Heart right ventricle (tissue), 16 donors: ENCODE measurements around the gene DEFB113. TPM values are rescaled to one million over a fixed set of nuclear protein-coding genes. Genes with fewer than 3 reads are reported as not detected.
A peak's percentile ranks its signal among the peaks of the same experiment; 100 is the strongest.

ENCODE experiments used
- ATAC-seq, 8 donors: fragments of 200-7000 bp; cut with Tn5 transposase; one replicate each; pipeline ENCODE4 v1.9.1; 2020; ENCODE audit warnings: mild to moderate bottlenecking in 8 of 8, moderate library complexity in 8 of 8, moderate number of reproducible peaks in 1 of 8
- DNase-seq, 2 donors: peaks; one replicate each; pipeline ENCODE4 v3.0.0-alpha.2; 2020
- H3K27ac ChIP-seq, 10 donors: fragments of 200-600 bp; sonication (generic) in 2 of 10; one replicate each; pipeline versions ENCODE4 v1.5.0 to v1.8.0; 2020 to 2022; ENCODE audit warnings: mild to moderate bottlenecking in 3 of 10
- H3K27me3 ChIP-seq, 7 donors: fragments of 200-600 bp; one replicate each; pipeline ENCODE4 v1.8.0; 2021 to 2022; ENCODE audit warnings: mild to moderate bottlenecking in 2 of 7
- H3K36me3 ChIP-seq, 9 donors: fragments of 200-600 bp; sonication (generic) in 1 of 9; one replicate each; pipeline versions ENCODE4 v1.5.0 to v1.8.0; 2020 to 2022; ENCODE audit warnings: mild to moderate bottlenecking in 2 of 9
- H3K4me1 ChIP-seq, 9 donors: fragments of 200-600 bp; sonication (generic) in 1 of 9; one replicate each; pipeline versions ENCODE4 v1.5.0 to v1.8.0; 2020 to 2022; ENCODE audit warnings: mild to moderate bottlenecking in 4 of 9
- H3K4me3 ChIP-seq, 10 donors: fragments of 200-600 bp; sonication (generic) in 2 of 10; one replicate each; pipeline versions ENCODE4 v1.5.0 to v1.8.0; 2020 to 2022; ENCODE audit warnings: mild to moderate bottlenecking in 7 of 10, moderate library complexity in 2 of 10
- H3K9me3 ChIP-seq, 11 donors: fragments of 200-600 bp in 10 of 11; sonication (generic) in 2 of 11; one replicate each; pipeline versions ENCODE4 v1.5.0 to v1.8.0; 2013 to 2022; ENCODE audit warnings: mild to moderate bottlenecking in 2 of 11, control low read depth in 1 of 11, moderate library complexity in 1 of 11
- CTCF ChIP-seq, 9 donors: fragments of 200-600 bp; sonication (generic) in 2 of 9; IDR thresholded peaks; one replicate each; pipeline versions ENCODE4 v1.5.0 to v1.8.0; 2021 to 2022; ENCODE audit warnings: antibody characterized with exemption in 9 of 9, mild to moderate bottlenecking in 5 of 9, moderate library complexity in 1 of 9
- WGBS, 2 donors: extraction: QIAGEN DNeasy Blood & Tissue Kit; methylation state at CpG; one replicate each; pipeline ENCODE4 v1.1.7; 2013; ENCODE audit warnings: inconsistent platforms in 1 of 2; 5-methylcytosine and 5-hydroxymethylcytosine counted together
- intact Hi-C, 10 donors: fragments of 100-400 bp; cut with DNase I; formaldehyde crosslinking; loops; one replicate each; pipeline versions ENCODE4 v1.11.1 to v1.14.2; 2022
- polyA plus RNA-seq, 2 donors: library from polyadenylated mRNA; stranded (reverse); fragments of 200-250 nt; gene quantifications; one replicate each; pipeline ENCODE4 v1.2.3, GENCODE V29; 2013
- total RNA-seq, 10 donors: library from RNA; stranded (reverse); fragmentation: NEBNext Ultra II Directional in 3 of 10; extraction: Animal tissue kit (Norgen Biotek cat#: 25700) in 3 of 10; gene quantifications; one replicate each; pipeline versions ENCODE4 v1.2.1 to v1.2.4, GENCODE V29; 2021 to 2023
- donor health status: Arrhythmogenic right ventricular cardiomyopathy.
- donor health status: ischemic (EF 13 %, LVEDD 7.1; RV severe dilation, severe dysfunction).
- donor health status: healthy with polysubstance abuse.
- donor health status: DM: no; HTN: yes; CAD: no.
- donor health status: DM: no; HTN: no; CAD: no.
- donor health status: ischemic (EF 25% LVEDD 6.9; RV normal size, moderate dysfunction).
- donor health status: ischemic (EF 25% LVEDD 5.7; RV mildly dilated, moderate dysfunction).
- donor health status: healthy.
- donor health status: DM: yes; HTN: yes; CAD: no.
- donor health status: Ischemic cardiomyopathy.
- donor health status: ischemic (EF 35%, LVEDD 5.7; RV mildly dilated, moderate dysfunction).
- donor health status: nonischemic (EF 11% LVEDD 7.7; RV severe dilation, severe dysfunction).
- donor health status: DM: yes; HTN: yes; CAD: no.
- donor health status: PGD.
- donor health status: ischemic (EF 29% LVEDD 5.4; RV normal size, mild dysfunction).
- donor health status: nonischemic (EF 23%, LVEDD 6.1; RV moderate dilation, normal function).

DEFB113 gene
- total and polyA plus RNA-seq, 12 donors, result not detected

GRCh38 chr6:49979584-49979983 lies 10.2 kb upstream of the DEFB113 start:
- no peak for DNase-seq
- intact Hi-C loops, result no loop called here
- Histone ChIP-seq H3K9me3 (no peaks in the 10 kb centered on the region), H3K4me1 (no peaks in the 10 kb centered on the region), H3K27me3 (no peaks in the 10 kb centered on the region), H3K36me3 (no peaks in the 10 kb centered on the region), H3K4me3 (no peak overlapping the region), H3K27ac (no peak overlapping the region)
- WGBS, 2 donors, result 84 to 85% methylated on average over 4 of the region's 4 CpGs
- no peak for ATAC-seq
- TF ChIP-seq CTCF (IDR thresholded peaks at IDR 0.05), result no peak

DNA sequence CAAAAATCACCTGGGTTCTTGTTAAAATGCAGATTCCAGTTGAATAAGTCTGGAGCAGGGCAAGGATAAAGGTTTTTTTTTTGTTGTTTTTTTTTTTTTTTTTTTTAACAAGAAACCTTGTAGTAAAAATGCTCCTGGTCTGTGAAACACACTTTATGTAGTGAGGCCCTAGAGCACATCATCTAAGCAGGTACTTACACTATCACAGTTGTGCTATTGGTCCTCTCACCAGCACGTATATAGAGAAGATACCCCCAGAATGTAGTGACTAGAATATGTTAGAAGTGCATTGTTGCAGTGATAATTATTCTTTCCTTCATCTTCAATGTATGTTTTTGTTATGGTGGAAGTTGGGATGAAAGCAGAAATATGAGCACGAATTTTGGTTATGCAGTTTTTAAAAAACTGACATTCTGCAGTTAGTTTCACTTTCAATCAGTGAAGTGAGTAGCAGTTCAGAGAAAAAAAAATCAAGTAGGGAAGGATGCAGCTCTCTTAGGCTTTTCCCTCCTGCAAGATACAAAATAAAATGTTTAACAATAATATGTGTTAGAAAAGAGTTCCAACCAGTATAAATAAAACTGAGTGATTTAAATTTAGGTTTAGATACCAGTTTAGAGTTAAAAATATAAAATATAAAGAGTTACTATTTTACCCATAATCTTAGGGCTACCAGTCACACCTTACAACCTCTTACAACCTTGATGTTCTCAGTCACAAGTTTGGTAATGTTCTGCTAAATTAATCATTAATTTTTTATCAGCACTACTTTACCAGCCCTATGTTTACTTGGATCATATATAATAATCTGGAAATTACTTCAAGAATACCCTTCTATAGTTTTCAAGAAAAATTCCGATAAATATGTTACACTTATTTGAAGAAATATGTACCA lies 9.2 kb upstream of the DEFB113 start:
- Histone ChIP-seq H3K27ac (no peak overlapping the region), H3K27me3 (no peaks in the 10 kb centered on the region), H3K4me3 (peak overlapping the region in 1 of 10 donors; percentile 14), H3K4me1 (no peaks in the 10 kb centered on the region), H3K36me3 (no peaks in the 10 kb centered on the region), H3K9me3 (no peaks in the 10 kb centered on the region)
- TF ChIP-seq CTCF (IDR thresholded peaks at IDR 0.05), result no peak
- DNase-seq (no peak), ATAC-seq (no peak)
- 53 to 54% methylated on average over 3 of the region's 3 CpGs for WGBS, 2 donors
- intact Hi-C loops, result no loop called here

DNA sequence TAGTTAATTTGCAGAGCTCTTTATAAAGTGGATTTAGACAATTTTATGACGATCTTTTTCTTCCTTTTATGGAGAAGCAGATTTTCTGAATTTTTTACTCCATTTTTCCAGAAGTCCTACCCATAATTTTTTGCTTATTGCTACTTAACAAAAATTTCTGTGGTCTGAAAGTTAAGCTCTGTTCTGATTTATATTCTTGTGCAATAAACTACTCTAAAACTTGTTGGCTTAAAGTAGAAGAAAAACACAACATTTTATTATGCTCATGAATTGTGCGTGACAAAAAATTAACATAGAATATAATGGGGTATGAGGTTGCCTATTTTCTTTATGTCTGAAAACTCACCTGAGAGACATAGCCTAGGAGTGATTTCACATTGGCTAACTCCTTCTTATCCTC lies 2.6 kb downstream of the DEFB113 start:
- intact Hi-C loops, result no loop called here
- Histone ChIP-seq H3K4me3 (no peak overlapping the region), H3K27me3 (no peaks in the 10 kb centered on the region), H3K36me3 (no peaks in the 10 kb centered on the region), H3K27ac (no peak overlapping the region), H3K9me3 (peaks cover 0 to 3% (median 0%) of the 10 kb centered on the region in 11 donors), H3K4me1 (no peaks in the 10 kb centered on the region)
- WGBS, 2 donors, result 59 to 63% methylated on average over 2 of the region's 2 CpGs
- no peak for DNase-seq
- ATAC-seq, result no peak
- TF ChIP-seq CTCF (IDR thresholded peaks at IDR 0.05), result no peak

- H3K27ac ChIP-seq, result no peak overlapping the region
- peaks cover 0 to 3% (median 0%) of the 10 kb centered on the region in 11 donors for H3K9me3 ChIP-seq
- intact Hi-C loops, result no loop called here
- DNase-seq (no peak), ATAC-seq (no peak)
- no peak for TF ChIP-seq CTCF (IDR thresholded peaks at IDR 0.05)
- 34 to 38% methylated on average over 2 of the region's 2 CpGs for WGBS, 2 donors
- H3K27me3 ChIP-seq, result no peaks in the 10 kb centered on the region
- no peaks in the 10 kb centered on the region for H3K4me1 ChIP-seq
- no peak overlapping the region for H3K4me3 ChIP-seq
- no peaks in the 10 kb centered on the region for H3K36me3 ChIP-seq
These were observed 3.1 kb downstream of the DEFB113 start for GRCh38 chr6:49966334-49966733.
